Upper lobe of left lung (tissue), 4 donors: Measurements from ENCODE around the gene OR8U1.

ENCODE experiments used
- POLR2AphosphoS5 ChIP-seq, 2 donors: sonication (generic); formaldehyde crosslinking; IDR thresholded peaks; one replicate each; pipeline ENCODE4 v1.5.1; 2017; ENCODE audit warnings: antibody characterized with exemption in 2 of 2
- TF ChIP-seq, protein P1 (sequence below), 6 experiments: fragments of 450-650 bp in 4 of 6; fragments of 200-600 bp in 2 of 6; sonication (generic) in 2 of 6; IDR thresholded peaks; one replicate each; pipeline ENCODE4 v1.5.1; 2016 to 2019; ENCODE audit warnings: antibody characterized with exemption in 6 of 6

DNA sequence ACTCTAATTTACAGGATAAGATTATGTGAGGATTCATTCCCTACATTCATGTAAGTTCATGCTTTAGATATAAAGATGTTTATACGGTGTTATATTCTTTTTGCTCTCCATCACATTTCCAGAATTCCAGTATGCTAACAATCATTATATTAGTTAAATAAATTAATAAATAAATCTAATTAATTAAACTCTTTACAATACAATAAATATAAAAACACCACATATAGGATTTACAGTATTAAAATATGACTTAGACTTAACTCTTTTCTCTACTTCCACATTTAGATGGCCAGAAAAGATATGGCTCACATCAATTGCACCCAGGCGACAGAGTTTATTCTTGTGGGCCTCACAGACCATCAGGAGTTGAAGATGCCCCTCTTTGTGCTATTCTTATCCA, at the start of gene OR8U1:
- TF ChIP-seq, protein P1, sequence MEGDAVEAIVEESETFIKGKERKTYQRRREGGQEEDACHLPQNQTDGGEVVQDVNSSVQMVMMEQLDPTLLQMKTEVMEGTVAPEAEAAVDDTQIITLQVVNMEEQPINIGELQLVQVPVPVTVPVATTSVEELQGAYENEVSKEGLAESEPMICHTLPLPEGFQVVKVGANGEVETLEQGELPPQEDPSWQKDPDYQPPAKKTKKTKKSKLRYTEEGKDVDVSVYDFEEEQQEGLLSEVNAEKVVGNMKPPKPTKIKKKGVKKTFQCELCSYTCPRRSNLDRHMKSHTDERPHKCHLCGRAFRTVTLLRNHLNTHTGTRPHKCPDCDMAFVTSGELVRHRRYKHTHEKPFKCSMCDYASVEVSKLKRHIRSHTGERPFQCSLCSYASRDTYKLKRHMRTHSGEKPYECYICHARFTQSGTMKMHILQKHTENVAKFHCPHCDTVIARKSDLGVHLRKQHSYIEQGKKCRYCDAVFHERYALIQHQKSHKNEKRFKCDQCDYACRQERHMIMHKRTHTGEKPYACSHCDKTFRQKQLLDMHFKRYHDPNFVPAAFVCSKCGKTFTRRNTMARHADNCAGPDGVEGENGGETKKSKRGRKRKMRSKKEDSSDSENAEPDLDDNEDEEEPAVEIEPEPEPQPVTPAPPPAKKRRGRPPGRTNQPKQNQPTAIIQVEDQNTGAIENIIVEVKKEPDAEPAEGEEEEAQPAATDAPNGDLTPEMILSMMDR (IDR thresholded peaks at IDR 0.05): no peak
- TF ChIP-seq POLR2AphosphoS5 (IDR thresholded peaks at IDR 0.05): no peak
